H1 (cell line): ENCODE measurements around the gene MYLIP. TPM values are rescaled to one million over a fixed set of nuclear protein-coding genes. Genes with fewer than 3 reads are reported as not detected.

Experiments used
- CTCF ChIA-PET: fragments of 300-600 bp; sonication (Branson Sonifier 250); formaldehyde crosslinking; loops from one replicate; lab custom pipeline; 2021; ENCODE audit not compliant: partially characterized antibody; lab: Charles Lee
- POLR2A ChIA-PET: fragments of 300-600 bp; sonication (Branson Sonifier 250); formaldehyde crosslinking; loops from one replicate; lab custom pipeline; 2021; ENCODE audit warnings: inconsistent platforms; ENCODE audit not compliant: partially characterized antibody; lab: Charles Lee
- DNase-seq, 2 experiments: peaks; one replicate each; pipeline versions ENCODE4 v3.0.0 to v3.0.0-alpha.2; 2010 to 2022; ENCODE audit warnings: low spot score in 2 of 2, low read depth in 1 of 2, mixed read lengths in 1 of 2
- FAIRE-seq: peaks from 2 replicates; lab custom pipeline; 2011; peaks lifted over from hg19 to GRCh38; lab: Jason Lieb, UNC
- H2AFZ ChIP-seq: 2 replicates; pipeline ENCODE4 v1.8.1; 2012; ENCODE audit warnings: low read length, inconsistent platforms
- H2AK5ac ChIP-seq: 2 replicates; pipeline ENCODE4 v1.6.1; 2013; ENCODE audit warnings: low read depth, low read length
- H2BK120ac ChIP-seq: replicated peaks from 2 replicates; pipeline ENCODE3; 2013; ENCODE audit warnings: low read depth, low read length, inconsistent platforms
- H2BK12ac ChIP-seq: 2 replicates; pipeline ENCODE4 v1.6.1; 2013; ENCODE audit warnings: low read depth, low read length
- H2BK15ac ChIP-seq: 2 replicates; pipeline ENCODE4 v1.6.1; 2013; ENCODE audit warnings: low read length
- H2BK20ac ChIP-seq: 2 replicates; pipeline ENCODE4 v1.6.1; 2013; ENCODE audit warnings: low read length
- H2BK5ac ChIP-seq: 2 replicates; pipeline ENCODE4 v1.6.1; 2013; ENCODE audit warnings: low read depth, low read length
- H3K14ac ChIP-seq: 2 replicates; pipeline ENCODE4 v1.6.1; 2013; ENCODE audit warnings: inconsistent platforms; ENCODE audit not compliant: insufficient read length
- H3K18ac ChIP-seq: 2 replicates; pipeline ENCODE4 v1.6.1; 2013; ENCODE audit warnings: low read length; ENCODE audit errors: extremely low read depth
- H3K23ac ChIP-seq: 2 replicates; pipeline ENCODE4 v1.6.1; 2013; ENCODE audit warnings: inconsistent platforms; ENCODE audit not compliant: insufficient read length
- H3K23me2 ChIP-seq: 2 replicates; pipeline ENCODE4 v1.6.1; 2013; ENCODE audit warnings: low read depth, low read length
- H3K27ac ChIP-seq: 2 replicates; pipeline ENCODE4 v1.6.1; 2011; ENCODE audit warnings: low read depth, low read length, inconsistent platforms
- H3K27me3 ChIP-seq, 4 experiments: replicated peaks in 1 of 4; 1 replicate in 1 of 4; 2 replicates in 3 of 4; pipeline versions ENCODE4 v1.6.1 to v1.8.1; 2011 to 2013; ENCODE audit warnings: low read length in 3 of 4, mild to moderate bottlenecking in 3 of 4, inconsistent platforms in 2 of 4, mixed read lengths in 2 of 4, moderate library complexity in 1 of 4; ENCODE audit not compliant: control insufficient read depth in 3 of 4, insufficient read depth in 3 of 4; ENCODE audit errors: extremely low read depth in 1 of 4
- H3K36me3 ChIP-seq, 4 experiments: 2 replicates each; pipeline versions ENCODE4 v1.6.1 to v1.8.1; 2011 to 2013; ENCODE audit warnings: mild to moderate bottlenecking in 4 of 4, low read length in 3 of 4, moderate library complexity in 2 of 4, control low read depth in 1 of 4, inconsistent platforms in 1 of 4; ENCODE audit not compliant: insufficient read depth in 4 of 4, control insufficient read depth in 2 of 4
- H3K4ac ChIP-seq: replicated peaks from 2 replicates; pipeline ENCODE3; 2013; ENCODE audit warnings: low read length, low read depth, mixed read lengths, inconsistent platforms; ENCODE audit not compliant: insufficient read length
- H3K4me1 ChIP-seq, 4 experiments: replicated peaks in 1 of 4; 1 replicate in 1 of 4; 2 replicates in 3 of 4; pipeline versions ENCODE4 v1.6.1 to v1.8.1; 2011 to 2013; ENCODE audit warnings: low read length in 3 of 4, inconsistent platforms in 2 of 4, mixed read lengths in 1 of 4; ENCODE audit not compliant: insufficient read depth in 4 of 4, control insufficient read depth in 3 of 4
- H3K4me2 ChIP-seq, 2 experiments: 2 replicates each; pipeline versions ENCODE4 v1.6.1 to v1.8.1; 2011 to 2013; ENCODE audit warnings: low read depth in 2 of 2, low read length in 2 of 2, control low read depth in 1 of 2, inconsistent platforms in 1 of 2, mild to moderate bottlenecking in 1 of 2; ENCODE audit not compliant: insufficient read depth in 1 of 2
- H3K4me3 ChIP-seq, 4 experiments: fragments of 200-600, 300-600 bp in 1 of 4; sonication (generic), shearing (Covaris generic), sonication (Bioruptor Twin) in 1 of 4; 2 replicates each; pipeline versions ENCODE4 v1.5.1 to v1.8.1; 2011 to 2016; ENCODE audit warnings: low read length in 4 of 4, low read depth in 3 of 4, control low read depth in 2 of 4, inconsistent platforms in 2 of 4, mild to moderate bottlenecking in 2 of 4, mixed read lengths in 1 of 4, moderate library complexity in 1 of 4; ENCODE audit not compliant: insufficient read depth in 2 of 4; ENCODE audit errors: extremely low read depth in 1 of 4
- H3K56ac ChIP-seq: replicated peaks from 2 replicates; pipeline ENCODE3; 2013; ENCODE audit warnings: low read depth, mild to moderate bottlenecking, mixed read lengths, low read length, inconsistent platforms; ENCODE audit not compliant: insufficient read length
- H3K79me1 ChIP-seq: 2 replicates; pipeline ENCODE4 v1.6.1; 2013; ENCODE audit warnings: low read depth, low read length, control low read depth
- H3K79me2 ChIP-seq, 2 experiments: 2 replicates each; pipeline versions ENCODE4 v1.6.1 to v1.8.1; 2012 to 2013; ENCODE audit warnings: low read length in 2 of 2, mild to moderate bottlenecking in 2 of 2, inconsistent platforms in 1 of 2; ENCODE audit not compliant: insufficient read depth in 2 of 2, control insufficient read depth in 1 of 2
- H3K9ac ChIP-seq, 4 experiments: replicated peaks in 1 of 4; 1 replicate in 1 of 4; 2 replicates in 3 of 4; pipeline versions ENCODE4 v1.6.1 to v1.8.1; 2011 to 2013; ENCODE audit warnings: low read depth in 3 of 4, low read length in 3 of 4, control low read depth in 2 of 4, mild to moderate bottlenecking in 2 of 4, moderate library complexity in 2 of 4, inconsistent platforms in 1 of 4; ENCODE audit errors: extremely low read depth in 1 of 4
- H3K9me3 ChIP-seq, 2 experiments: 2 replicates each; pipeline versions ENCODE4 v1.6.1 to v1.8.1; 2012 to 2013; ENCODE audit warnings: mild to moderate bottlenecking in 2 of 2, moderate library complexity in 2 of 2, control low read depth in 1 of 2, inconsistent platforms in 1 of 2, low read depth in 1 of 2, low read length in 1 of 2, mixed read lengths in 1 of 2; ENCODE audit not compliant: insufficient read depth in 2 of 2
- H4K20me1 ChIP-seq, 2 experiments: replicated peaks in 1 of 2; 2 replicates each; pipeline versions ENCODE3 to v1.8.1; 2011 to 2013; ENCODE audit warnings: inconsistent platforms in 2 of 2, low read length in 2 of 2, mild to moderate bottlenecking in 1 of 2; ENCODE audit not compliant: insufficient read depth in 2 of 2, control insufficient read depth in 1 of 2
- H4K5ac ChIP-seq: 2 replicates; pipeline ENCODE4 v1.6.1; 2013; ENCODE audit warnings: low read length, low read depth, mixed read lengths, inconsistent platforms; ENCODE audit not compliant: insufficient read length
- H4K8ac ChIP-seq: 2 replicates; pipeline ENCODE4 v1.8.0; 2013; ENCODE audit warnings: mild to moderate bottlenecking, moderate library complexity, low read length, inconsistent platforms; ENCODE audit not compliant: insufficient read depth; ENCODE audit errors: extremely low read depth
- H4K91ac ChIP-seq: replicated peaks from 2 replicates; pipeline ENCODE3; 2013; ENCODE audit warnings: low read length, mixed read lengths, inconsistent platforms; ENCODE audit not compliant: insufficient read length
- ATF2 ChIP-seq: IDR thresholded peaks from 2 replicates; pipeline ENCODE4 v1.6.1; 2012; ENCODE audit warnings: low read length, inconsistent platforms
- CBX5 ChIP-seq: fragments of 300-800, 300-1000 bp; sonication (generic); IDR thresholded peaks from 2 replicates; pipeline ENCODE4 v1.7.1; 2016; ENCODE audit warnings: antibody characterized with exemption, low read length, low read depth
- CHD2 ChIP-seq: IDR thresholded peaks from 2 replicates; pipeline ENCODE4 v1.6.1; 2012; ENCODE audit warnings: low read length, improper control_type of control experiment
- CTBP2 ChIP-seq: IDR thresholded peaks from 2 replicates; pipeline ENCODE4 v1.7.0; 2011; ENCODE audit warnings: borderline replicate concordance, mild to moderate bottlenecking, moderate library complexity, mixed read lengths, low read length; ENCODE audit not compliant: insufficient read depth, insufficient read length
- EP300 ChIP-seq, 2 experiments: IDR thresholded peaks; 1 replicate in 1 of 2; 2 replicates in 1 of 2; pipeline ENCODE4 v1.6.1; 2011 to 2012; ENCODE audit warnings: low read depth in 2 of 2, low read length in 2 of 2, mild to moderate bottlenecking in 2 of 2, borderline replicate concordance in 1 of 2, inconsistent platforms in 1 of 2, moderate library complexity in 1 of 2
- GABPA ChIP-seq: IDR thresholded peaks from 2 replicates; pipeline ENCODE4 v1.6.1; 2011; ENCODE audit warnings: mild to moderate bottlenecking, low read length, moderate library complexity, borderline replicate concordance; ENCODE audit not compliant: insufficient read depth
- GTF2F1 ChIP-seq: IDR thresholded peaks from 2 replicates; pipeline ENCODE4 v1.6.1; 2012; ENCODE audit warnings: low read depth, low read length, improper control_type of control experiment, borderline replicate concordance
- HDAC6 ChIP-seq: IDR thresholded peaks from one replicate; pipeline ENCODE4 v1.7.1; 2012; ENCODE audit warnings: low read depth, mild to moderate bottlenecking, inconsistent platforms, low read length, moderate library complexity
- KDM5A ChIP-seq: fragments of 200-600 bp; IDR thresholded peaks from 2 replicates; pipeline ENCODE4 v1.7.1; 2012; ENCODE audit warnings: mild to moderate bottlenecking, low read length, inconsistent platforms, mixed read lengths
- POLR2A ChIP-seq, 2 experiments: IDR thresholded peaks; 1 replicate in 1 of 2; 2 replicates in 1 of 2; pipeline ENCODE4 v1.6.1; 2011; ENCODE audit warnings: low read depth in 2 of 2, low read length in 2 of 2, mild to moderate bottlenecking in 2 of 2; ENCODE audit errors: control extremely low read depth in 1 of 2
- TEAD4 ChIP-seq: IDR thresholded peaks from 2 replicates; pipeline ENCODE4 v1.6.1; 2012; ENCODE audit warnings: low read depth, low read length, inconsistent platforms, mixed read lengths
- WGBS, 2 experiments: shearing (Covaris generic) in 1 of 2; methylation state at CpG; one replicate each; pipeline versions ENCODE4 v1.1.6 to v1.1.7; 2013 to 2015; ENCODE audit warnings: low lambda C conversion rate in 2 of 2, mixed read lengths in 2 of 2, inconsistent platforms in 1 of 2, low coverage in 1 of 2, missing lambda C conversion rate in 1 of 2; ENCODE audit not compliant: insufficient replicate concordance in 2 of 2, insufficient coverage in 1 of 2, insufficient read length in 1 of 2; ENCODE audit errors: extremely low coverage in 1 of 2, missing lambda C conversion rate in 1 of 2; 5-methylcytosine and 5-hydroxymethylcytosine counted together
- polyA plus RNA-seq, 7 experiments: library from polyadenylated mRNA; depleted of rRNA in 3 of 7; stranded (reverse) in 5 of 7; unstranded in 2 of 7; fragments of >200 nt in 5 of 7; fragments of 200-250 nt in 2 of 7; gene quantifications; 1 replicate in 5 of 7; 2 replicates in 1 of 7; 4 replicates in 1 of 7; pipeline versions ENCODE4 v1.2.1 to v1.2.3, GENCODE V29; 2011 to 2013; ENCODE audit warnings: missing spikeins in 2 of 7, mixed read lengths in 2 of 7
- total RNA-seq: library from RNA; stranded (reverse); fragmentation: NEBNext Ultra II Directional; extraction: Animal tissue kit (Norgen Biotek cat#: 25700); gene quantifications from 2 replicates; pipeline ENCODE4 v1.2.1, GENCODE V29; 2021

MYLIP gene
- total and polyA plus RNA-seq, 2 of the 8 experiments (the other 6 are each of a cell fraction or from before 2014, with no cell fraction given) = 21.1 to 26.9 TPM

GRCh38 chr6:16146028-16146427 is 17.1 kb downstream of the MYLIP start:
- no peaks in the 10 kb centered on the region for H3K23me2 ChIP-seq
- H2AFZ ChIP-seq = no peak overlapping the region
- peaks cover 19 to 80% (median 59%) of the 10 kb centered on the region in 4 experiments for H3K36me3 ChIP-seq
- no peaks in the 10 kb centered on the region; a peak in 1 of 7 replicates for H3K4me1 ChIP-seq
- H4K91ac ChIP-seq = no peak overlapping the region
- no peak overlapping the region for H3K4me3 ChIP-seq
- FAIRE-seq (no peak), DNase-seq (no peak)
- POLR2A ChIA-PET = interaction anchor here (1.3 to 8.7 kb wide), 3 partner anchors 9 to 15 kb away, joined by 6 to 70 read pairs (median 9); partner anchors contain the start of gene MYLIP
- no peak overlapping the region for H3K9ac ChIP-seq
- no peak overlapping the region for H3K56ac ChIP-seq
- no peaks in the 10 kb centered on the region for H3K9me3 ChIP-seq
- CTCF ChIA-PET = interaction anchor here (0.9 to 1.6 kb wide), 3 partner anchors 10 to 454 kb away, joined by 3 to 7 read pairs (median 6); no protein-coding TSS in a partner anchor
- H4K5ac ChIP-seq = no peak overlapping the region
- H3K14ac ChIP-seq = no peak overlapping the region
- H2AK5ac ChIP-seq = no peak overlapping the region
- H3K23ac ChIP-seq = no peak overlapping the region
- H2BK20ac ChIP-seq = no peak overlapping the region
- no peaks in the 10 kb centered on the region for H3K27me3 ChIP-seq
- no peak overlapping the region for H2BK5ac ChIP-seq
- no peak overlapping the region for H2BK15ac ChIP-seq
- H2BK120ac ChIP-seq = no peak overlapping the region
- 97% methylated on average over 4 of the region's 4 CpGs; no CpG with 5 or more reads in 1 of the 2 experiments for WGBS, 2 experiments
- H3K27ac ChIP-seq = no peak overlapping the region
- no peak overlapping the region for H4K8ac ChIP-seq
- H3K79me2 ChIP-seq = peaks cover 0 to 32% of the 10 kb centered on the region in 2 experiments; a peak in 2 of 4 replicates
- no peak overlapping the region for H3K18ac ChIP-seq
- H3K4ac ChIP-seq = no peak overlapping the region
- peaks cover 0 to 15% of the 10 kb centered on the region in 2 experiments for H4K20me1 ChIP-seq
- H2BK12ac ChIP-seq = no peak overlapping the region
- no peaks in the 10 kb centered on the region; the same call in 1 of the 2 replicates for H3K79me1 ChIP-seq
- no peak overlapping the region for H3K4me2 ChIP-seq
- TF ChIP-seq HDAC6 (no peak), GTF2F1 (no peak), CHD2 (no peak), EP300 (IDR thresholded peaks at IDR 0.05; ENCODE audit: borderline replicate concordance in 1 of 2, low read depth in 2 of 2, low read length in 2 of 2) (no peak), CTBP2 (no peak), GABPA (no peak), TEAD4 (no peak), POLR2A (IDR thresholded peaks at IDR 0.05; ENCODE audit: control extremely low read depth in 1 of 2, low read depth in 2 of 2, low read length in 2 of 2) (no peak), CBX5 (no peak), ATF2 (no peak), KDM5A (no peak)
